Measurements from ENCODE around the gene IDH1. TPM values are rescaled to one million over a fixed set of nuclear protein-coding genes. Genes with fewer than 3 reads are reported as not detected.

IDH1 gene
- total and polyA plus RNA-seq, 2 of the 8 experiments (the other 6 are each of a cell fraction or from before 2014, with no cell fraction given) = 174 to 398 TPM

- no peaks in the 10 kb centered on the region for H3K9me3 ChIP-seq (ENCODE audit: insufficient read depth in 2 of 2, low read depth in 1 of 2, low read length in 1 of 2)
- H4K20me1 ChIP-seq (replicated peaks in 1 of 2; ENCODE audit: control insufficient read depth in 1 of 2, insufficient read depth in 2 of 2, low read length in 2 of 2) = peaks cover 0 to 5% of the 10 kb centered on the region in 2 experiments
- peaks cover 4 to 28% (median 14%) of the 10 kb centered on the region in 4 experiments; a peak in 7 of 8 replicates for H3K36me3 ChIP-seq (ENCODE audit: control insufficient read depth in 2 of 4, insufficient read depth in 4 of 4, low read length in 3 of 4)
- H2BK20ac ChIP-seq (ENCODE audit: low read length) = no peak overlapping the region
- peaks cover 5% of the 10 kb centered on the region for H3K79me1 ChIP-seq (ENCODE audit: low read depth, low read length)
- no peak overlapping the region for H4K8ac ChIP-seq (ENCODE audit: extremely low read depth, insufficient read depth, low read length)
- no peak overlapping the region for H3K23ac ChIP-seq (ENCODE audit: insufficient read length)
- H3K4me2 ChIP-seq (ENCODE audit: insufficient read depth in 1 of 2, low read depth in 2 of 2, low read length in 2 of 2) = no peak overlapping the region
- no peak overlapping the region for H2AFZ ChIP-seq (ENCODE audit: low read length)
- H3K56ac ChIP-seq (replicated peaks; ENCODE audit: insufficient read length, low read depth, low read length) = no peak overlapping the region
- H3K23me2 ChIP-seq (ENCODE audit: low read depth, low read length) = peaks cover 5% of the 10 kb centered on the region; the same call in 1 of the 2 replicates
- no peaks in the 10 kb centered on the region for H3K27me3 ChIP-seq (replicated peaks in 1 of 4; ENCODE audit: control insufficient read depth in 3 of 4, extremely low read depth in 1 of 4, insufficient read depth in 3 of 4, low read length in 3 of 4)
- no peak overlapping the region for H2BK12ac ChIP-seq (ENCODE audit: low read depth, low read length)
- ChIA-PET POLR2A (ENCODE audit: partially characterized antibody) (interaction anchor here (0.7 to 1.2 kb wide), 2 partner anchors 14 to 56 kb away, joined by 3 to 6 read pairs; partner anchors contain the start of gene IDH1), CTCF (ENCODE audit: partially characterized antibody) (interaction anchor here (0.9 to 5.3 kb wide), 6 partner anchors 12 to 167 kb away, joined by 3 to 32 read pairs (median 4); no protein-coding TSS in a partner anchor)
- FAIRE-seq (no peak), DNase-seq (ENCODE audit: low read depth in 1 of 2, low spot score in 2 of 2) (no peak)
- H3K14ac ChIP-seq (ENCODE audit: insufficient read length) = no peak overlapping the region
- H2BK120ac ChIP-seq (replicated peaks; ENCODE audit: low read depth, low read length) = no peak overlapping the region
- no peak overlapping the region for H3K18ac ChIP-seq (ENCODE audit: extremely low read depth, low read length)
- H3K9ac ChIP-seq (replicated peaks in 1 of 4; ENCODE audit: extremely low read depth in 1 of 4, low read depth in 3 of 4, low read length in 3 of 4) = no peak overlapping the region
- H2AK5ac ChIP-seq (ENCODE audit: low read depth, low read length) = 0 out of 2 replicates have a peak overlapping the region, but pooled peaks have one; percentile 11
- no peak overlapping the region for H4K91ac ChIP-seq (replicated peaks; ENCODE audit: insufficient read length, low read length)
- no peak overlapping the region for H3K4ac ChIP-seq (replicated peaks; ENCODE audit: insufficient read length, low read depth, low read length)
- 93% methylated on average over 2 of the region's 2 CpGs; no CpG with 5 or more reads in 1 of the 2 experiments for WGBS, 2 experiments (ENCODE audit: extremely low coverage in 1 of 2, insufficient coverage in 1 of 2, insufficient read length in 1 of 2, insufficient replicate concordance in 2 of 2, low coverage in 1 of 2, low lambda C conversion rate in 2 of 2, missing lambda C conversion rate in 1 of 2)
- no peak overlapping the region for H3K4me3 ChIP-seq (ENCODE audit: extremely low read depth in 1 of 4, insufficient read depth in 2 of 4, low read depth in 3 of 4, low read length in 4 of 4)
- peaks cover 7 to 45% of the 10 kb centered on the region in 2 experiments for H3K79me2 ChIP-seq (ENCODE audit: control insufficient read depth in 1 of 2, insufficient read depth in 2 of 2, low read length in 2 of 2)
- no peak overlapping the region for H4K5ac ChIP-seq (ENCODE audit: insufficient read length, low read depth, low read length)
- no peak overlapping the region for H2BK5ac ChIP-seq (ENCODE audit: low read depth, low read length)
- H2BK15ac ChIP-seq (ENCODE audit: low read length) = no peak overlapping the region
- H3K4me1 ChIP-seq (replicated peaks in 1 of 4; ENCODE audit: control insufficient read depth in 3 of 4, insufficient read depth in 4 of 4, low read length in 3 of 4) = peaks cover 0 to 8% (median 4%) of the 10 kb centered on the region in 4 experiments; a peak in 5 of 7 replicates
- no peak overlapping the region for H3K27ac ChIP-seq (ENCODE audit: low read depth, low read length)
- no peak for TF ChIP-seq NANOG (IDR thresholded peaks at IDR 0.05; ENCODE audit: insufficient read depth, low read depth, low read length, poor library complexity, severe bottlenecking)
- TF ChIP-seq ATF2 (IDR thresholded peaks at IDR 0.05; ENCODE audit: low read length) = no peak
- no peak for TF ChIP-seq BRCA1 (IDR thresholded peaks at IDR 0.05; ENCODE audit: low read depth, low read length)
- no peak for TF ChIP-seq YY1 (IDR thresholded peaks at IDR 0.05; ENCODE audit: low read depth, low read length)
- TF ChIP-seq, protein P1, sequence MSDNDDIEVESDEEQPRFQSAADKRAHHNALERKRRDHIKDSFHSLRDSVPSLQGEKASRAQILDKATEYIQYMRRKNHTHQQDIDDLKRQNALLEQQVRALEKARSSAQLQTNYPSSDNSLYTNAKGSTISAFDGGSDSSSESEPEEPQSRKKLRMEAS (IDR thresholded peaks at IDR 0.05) = no peak
- TF ChIP-seq CHD1 (IDR thresholded peaks at IDR 0.05; ENCODE audit: low read depth, low read length) = no peak
- TF ChIP-seq HDAC2 (IDR thresholded peaks at IDR 0.05; ENCODE audit: borderline replicate concordance in 1 of 2, low read depth in 2 of 2, low read length in 2 of 2) = no peak
- TF ChIP-seq, protein P2, sequence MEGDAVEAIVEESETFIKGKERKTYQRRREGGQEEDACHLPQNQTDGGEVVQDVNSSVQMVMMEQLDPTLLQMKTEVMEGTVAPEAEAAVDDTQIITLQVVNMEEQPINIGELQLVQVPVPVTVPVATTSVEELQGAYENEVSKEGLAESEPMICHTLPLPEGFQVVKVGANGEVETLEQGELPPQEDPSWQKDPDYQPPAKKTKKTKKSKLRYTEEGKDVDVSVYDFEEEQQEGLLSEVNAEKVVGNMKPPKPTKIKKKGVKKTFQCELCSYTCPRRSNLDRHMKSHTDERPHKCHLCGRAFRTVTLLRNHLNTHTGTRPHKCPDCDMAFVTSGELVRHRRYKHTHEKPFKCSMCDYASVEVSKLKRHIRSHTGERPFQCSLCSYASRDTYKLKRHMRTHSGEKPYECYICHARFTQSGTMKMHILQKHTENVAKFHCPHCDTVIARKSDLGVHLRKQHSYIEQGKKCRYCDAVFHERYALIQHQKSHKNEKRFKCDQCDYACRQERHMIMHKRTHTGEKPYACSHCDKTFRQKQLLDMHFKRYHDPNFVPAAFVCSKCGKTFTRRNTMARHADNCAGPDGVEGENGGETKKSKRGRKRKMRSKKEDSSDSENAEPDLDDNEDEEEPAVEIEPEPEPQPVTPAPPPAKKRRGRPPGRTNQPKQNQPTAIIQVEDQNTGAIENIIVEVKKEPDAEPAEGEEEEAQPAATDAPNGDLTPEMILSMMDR (IDR thresholded peaks at IDR 0.05; ENCODE audit: control extremely low read depth in 1 of 3, insufficient read depth in 1 of 3, low read depth in 1 of 3, low read length in 3 of 3) = no peak
Observed at GRCh38 chr2:208269091-208269490, 14.2 kb upstream of the IDH1 start.

All from H1 (cell line).